ENCODE results near the gene MYRFL.

GRCh38 chr12:69927164-69927563 is 102.1 kb downstream of the MYRFL start:
- TF ChIP-seq, protein P1, sequence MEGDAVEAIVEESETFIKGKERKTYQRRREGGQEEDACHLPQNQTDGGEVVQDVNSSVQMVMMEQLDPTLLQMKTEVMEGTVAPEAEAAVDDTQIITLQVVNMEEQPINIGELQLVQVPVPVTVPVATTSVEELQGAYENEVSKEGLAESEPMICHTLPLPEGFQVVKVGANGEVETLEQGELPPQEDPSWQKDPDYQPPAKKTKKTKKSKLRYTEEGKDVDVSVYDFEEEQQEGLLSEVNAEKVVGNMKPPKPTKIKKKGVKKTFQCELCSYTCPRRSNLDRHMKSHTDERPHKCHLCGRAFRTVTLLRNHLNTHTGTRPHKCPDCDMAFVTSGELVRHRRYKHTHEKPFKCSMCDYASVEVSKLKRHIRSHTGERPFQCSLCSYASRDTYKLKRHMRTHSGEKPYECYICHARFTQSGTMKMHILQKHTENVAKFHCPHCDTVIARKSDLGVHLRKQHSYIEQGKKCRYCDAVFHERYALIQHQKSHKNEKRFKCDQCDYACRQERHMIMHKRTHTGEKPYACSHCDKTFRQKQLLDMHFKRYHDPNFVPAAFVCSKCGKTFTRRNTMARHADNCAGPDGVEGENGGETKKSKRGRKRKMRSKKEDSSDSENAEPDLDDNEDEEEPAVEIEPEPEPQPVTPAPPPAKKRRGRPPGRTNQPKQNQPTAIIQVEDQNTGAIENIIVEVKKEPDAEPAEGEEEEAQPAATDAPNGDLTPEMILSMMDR (conservative IDR thresholded peaks at IDR 0.05 in 1 of 2, IDR thresholded peaks at IDR 0.05 in 1 of 2; ENCODE audit: extremely low read depth in 1 of 2, insufficient read depth in 1 of 2, low read depth in 1 of 2, low read length in 2 of 2) = no peak
- no peak for TF ChIP-seq EZH2 (IDR thresholded peaks at IDR 0.05; ENCODE audit: borderline replicate concordance, low read length)
